Activated naive CD4-positive, alpha-beta T cell treated with anti-CD3 and anti-CD28 coated beads, Interleukin-2, amount 10 ng/mL, durations not matched to agents 5 hours and 36 hours (primary cell): ENCODE results near the gene CCDC126. TPM values are rescaled to one million over a fixed set of nuclear protein-coding genes. Genes with fewer than 3 reads are reported as not detected.

Experiments
- total RNA-seq, 2 experiments: library from RNA; stranded (reverse); gene quantifications; one replicate each; pipeline ENCODE4 v1.2.3, GENCODE V29; 2021

The CCDC126 gene
- total RNA-seq = 1 to 10 TPM; 6.9 to 7.3 TPM

GRCh38 chr7:23597094-23598091, at the start of gene CCDC126:
Gene CCDC126, plus strand, starts transcription at chr7:23597382. Its CDS starts 13,934 bp downstream, at chr7:23611316.

GRCh38 chr7:23679898-23680413, 82.8 kb downstream of the CCDC126 start, which contains the start of gene FAM221A:
Gene FAM221A, plus strand, starts transcription at chr7:23680199. Its CDS starts 20 bp downstream, at chr7:23680219.

Other genes with a start within 250 kb of the CCDC126 start
- under 1 TPM; 0.41 to 0.50 TPM for gene IGF2BP3, start 126.9 kb upstream of the CCDC126 start, total RNA-seq
- gene TRA2A, start 65.4 kb upstream of the CCDC126 start, total RNA-seq = 100 to 1,000 TPM; 109 to 110 TPM
- gene FAM221A, start 82.8 kb downstream of the CCDC126 start, total RNA-seq = 1 to 10 TPM; 5.3 to 6.6 TPM
- under 1 TPM; 0.08 to 0.29 TPM for gene STK31, start 112.8 kb downstream of the CCDC126 start, total RNA-seq